Stimulated activated effector memory CD8-positive, alpha-beta T cell treated with anti-CD3 and anti-CD28 coated beads, Interleukin-12 subunit alpha, Interleukin-12 subunit beta, amount 100 ng/mL, for 72 hours (primary cell): ENCODE measurements around the gene CCDC87.
"Not testable (repeated sequence)": the region's sequence is repeated elsewhere in the genome, so short reads cannot be mapped to it uniquely, and the experiment has no call there.

Source experiments
- ATAC-seq: fragments of 150-1000 bp; cut with Tn5 transposase; 2 replicates; pipeline ENCODE4 v1.10.0; 2021
- DNase-seq, 2 donors: peaks; one replicate each; pipeline ENCODE4 v3.0.0; 2021 to 2022; ENCODE audit warnings: low spot score in 2 of 2
- H3K27ac Mint-ChIP-seq: one replicate; pipeline ENCODE4 v1.8.0; 2022; ENCODE audit warnings: mild to moderate bottlenecking, mixed read lengths
- H3K36me3 Mint-ChIP-seq: one replicate; pipeline ENCODE4 v1.8.0; 2022; ENCODE audit warnings: mild to moderate bottlenecking, mixed read lengths
- H3K4me1 Mint-ChIP-seq: one replicate; pipeline ENCODE4 v1.8.0; 2022; ENCODE audit warnings: mixed read lengths
- H3K4me3 Mint-ChIP-seq: one replicate; pipeline ENCODE4 v1.8.0; 2022; ENCODE audit warnings: mild to moderate bottlenecking, mixed read lengths
- H3K9me3 Mint-ChIP-seq: one replicate; pipeline ENCODE4 v1.8.0; 2022; ENCODE audit warnings: mixed read lengths

Gene CCDC87, protein sequence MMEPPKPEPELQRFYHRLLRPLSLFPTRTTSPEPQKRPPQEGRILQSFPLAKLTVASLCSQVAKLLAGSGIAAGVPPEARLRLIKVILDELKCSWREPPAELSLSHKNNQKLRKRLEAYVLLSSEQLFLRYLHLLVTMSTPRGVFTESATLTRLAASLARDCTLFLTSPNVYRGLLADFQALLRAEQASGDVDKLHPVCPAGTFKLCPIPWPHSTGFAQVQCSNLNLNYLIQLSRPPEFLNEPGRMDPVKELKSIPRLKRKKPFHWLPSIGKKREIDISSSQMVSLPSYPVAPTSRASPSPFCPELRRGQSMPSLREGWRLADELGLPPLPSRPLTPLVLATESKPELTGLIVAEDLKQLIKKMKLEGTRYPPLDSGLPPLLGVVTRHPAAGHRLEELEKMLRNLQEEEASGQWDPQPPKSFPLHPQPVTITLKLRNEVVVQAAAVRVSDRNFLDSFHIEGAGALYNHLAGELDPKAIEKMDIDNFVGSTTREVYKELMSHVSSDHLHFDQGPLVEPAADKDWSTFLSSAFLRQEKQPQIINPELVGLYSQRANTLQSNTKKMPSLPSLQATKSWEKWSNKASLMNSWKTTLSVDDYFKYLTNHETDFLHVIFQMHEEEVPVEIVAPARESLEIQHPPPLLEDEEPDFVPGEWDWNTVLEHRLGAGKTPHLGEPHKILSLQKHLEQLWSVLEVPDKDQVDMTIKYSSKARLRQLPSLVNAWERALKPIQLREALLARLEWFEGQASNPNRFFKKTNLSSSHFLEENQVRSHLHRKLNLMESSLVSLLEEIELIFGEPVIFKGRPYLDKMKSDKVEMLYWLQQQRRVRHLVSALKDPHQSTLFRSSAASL

DNA sequence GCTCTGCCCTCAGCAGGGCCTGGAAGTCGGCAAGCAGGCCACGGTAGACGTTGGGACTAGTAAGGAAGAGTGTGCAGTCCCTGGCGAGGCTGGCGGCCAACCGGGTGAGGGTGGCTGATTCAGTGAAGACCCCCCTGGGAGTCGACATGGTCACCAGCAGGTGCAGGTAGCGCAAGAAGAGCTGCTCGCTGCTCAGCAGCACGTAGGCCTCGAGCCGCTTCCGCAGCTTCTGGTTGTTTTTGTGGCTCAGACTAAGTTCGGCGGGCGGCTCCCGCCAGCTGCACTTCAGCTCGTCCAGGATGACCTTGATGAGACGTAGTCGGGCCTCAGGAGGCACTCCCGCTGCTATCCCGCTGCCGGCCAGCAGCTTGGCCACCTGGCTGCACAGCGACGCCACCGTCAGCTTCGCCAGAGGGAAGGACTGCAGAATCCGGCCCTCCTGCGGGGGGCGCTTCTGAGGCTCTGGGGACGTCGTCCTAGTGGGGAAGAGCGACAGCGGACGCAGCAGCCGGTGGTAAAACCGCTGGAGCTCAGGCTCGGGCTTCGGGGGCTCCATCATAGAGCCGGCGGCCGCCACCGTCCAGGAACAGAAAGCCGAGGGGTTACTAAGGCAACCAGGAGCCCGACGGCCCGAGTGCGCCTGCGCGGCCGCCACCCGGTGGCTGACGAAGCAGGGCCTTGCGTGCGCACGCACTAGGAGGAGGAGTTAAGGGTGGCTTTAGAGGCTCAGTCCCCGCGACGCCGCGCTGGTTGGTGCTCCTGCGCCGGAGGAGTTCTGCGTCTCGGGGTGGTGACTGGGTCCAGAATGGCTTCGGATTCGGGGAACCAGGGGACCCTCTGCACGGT, at the start of gene CCDC87, which contains the start of gene CCS:
Gene CCDC87 (minus strand): TSS at position 607 of the 846 bp plus-strand sequence. CDS start 48 bp downstream, at position 559.
Gene CCS (plus strand): TSS at position 729 of the 846 bp plus-strand sequence. CDS start 77 bp downstream, at position 806.
- DNase-seq (peak; percentile 95 to 98), ATAC-seq (peak; percentile 97)
- Mint-ChIP-seq H3K4me1 (peaks cover 37% of the 10 kb centered on the region), H3K36me3 (peaks cover 10% of the 10 kb centered on the region), H3K9me3 (no peaks in the 10 kb centered on the region), H3K4me3 (peak within 1 kb of the TSS; percentile 98), H3K27ac (peak within 1 kb of the TSS; percentile 97)

DNA sequence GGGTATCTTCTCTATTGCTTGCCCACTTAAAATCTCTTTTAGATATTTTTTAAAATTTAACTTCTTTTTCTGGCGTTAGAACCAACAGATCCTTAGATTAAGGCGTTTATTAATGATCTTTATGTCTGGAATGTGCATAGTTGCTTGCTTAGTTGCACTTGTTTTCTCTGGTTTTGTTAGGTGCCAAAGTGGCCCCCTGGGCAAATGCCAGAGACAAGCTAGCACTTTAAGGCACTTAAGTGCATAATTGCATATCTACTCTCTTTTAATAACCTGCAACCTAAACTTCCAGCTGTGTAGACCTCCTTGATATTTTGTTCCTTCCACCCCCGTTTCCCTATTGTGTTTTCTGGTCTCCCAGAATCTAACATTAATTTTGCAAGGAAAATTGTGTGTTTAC, 49.0 kb upstream of the CCDC87 start:
- Mint-ChIP-seq H3K4me1 (peaks cover 89% of the 10 kb centered on the region), H3K9me3 (no peaks in the 10 kb centered on the region), H3K27ac (peak overlapping the region; percentile 98), H3K4me3 (peak overlapping the region; percentile 95), H3K36me3 (peaks cover 100% of the 10 kb centered on the region)
- DNase-seq (no peak), ATAC-seq (no peak)

DNA sequence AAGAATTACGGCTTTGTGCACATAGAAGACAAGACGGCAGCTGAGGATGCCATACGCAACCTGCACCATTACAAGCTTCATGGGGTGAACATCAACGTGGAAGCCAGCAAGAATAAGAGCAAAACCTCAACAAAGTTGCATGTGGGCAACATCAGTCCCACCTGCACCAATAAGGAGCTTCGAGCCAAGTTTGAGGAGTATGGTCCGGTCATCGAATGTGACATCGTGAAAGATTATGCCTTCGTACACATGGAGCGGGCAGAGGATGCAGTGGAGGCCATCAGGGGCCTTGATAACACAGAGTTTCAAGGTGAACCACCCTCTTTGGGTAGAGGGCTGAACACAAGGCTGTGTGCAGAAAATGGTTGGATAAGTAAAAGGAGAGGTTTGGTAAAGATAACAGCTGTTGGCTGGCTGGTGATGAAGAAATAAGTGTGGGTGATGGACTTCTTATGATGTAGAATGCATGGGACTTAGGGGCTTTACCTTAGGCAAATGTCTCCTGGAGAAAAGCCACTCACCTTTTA, 47.0 kb upstream of the CCDC87 start:
- peaks cover 100% of the 10 kb centered on the region for H3K36me3 Mint-ChIP-seq
- not testable (repeated sequence) for H3K9me3 Mint-ChIP-seq, ATAC-seq, DNase-seq
- H3K4me1 Mint-ChIP-seq, result peaks cover 71% of the 10 kb centered on the region
- peak overlapping the region; percentile 95 for H3K4me3 Mint-ChIP-seq
- peak overlapping the region; percentile 98 for H3K27ac Mint-ChIP-seq

DNA sequence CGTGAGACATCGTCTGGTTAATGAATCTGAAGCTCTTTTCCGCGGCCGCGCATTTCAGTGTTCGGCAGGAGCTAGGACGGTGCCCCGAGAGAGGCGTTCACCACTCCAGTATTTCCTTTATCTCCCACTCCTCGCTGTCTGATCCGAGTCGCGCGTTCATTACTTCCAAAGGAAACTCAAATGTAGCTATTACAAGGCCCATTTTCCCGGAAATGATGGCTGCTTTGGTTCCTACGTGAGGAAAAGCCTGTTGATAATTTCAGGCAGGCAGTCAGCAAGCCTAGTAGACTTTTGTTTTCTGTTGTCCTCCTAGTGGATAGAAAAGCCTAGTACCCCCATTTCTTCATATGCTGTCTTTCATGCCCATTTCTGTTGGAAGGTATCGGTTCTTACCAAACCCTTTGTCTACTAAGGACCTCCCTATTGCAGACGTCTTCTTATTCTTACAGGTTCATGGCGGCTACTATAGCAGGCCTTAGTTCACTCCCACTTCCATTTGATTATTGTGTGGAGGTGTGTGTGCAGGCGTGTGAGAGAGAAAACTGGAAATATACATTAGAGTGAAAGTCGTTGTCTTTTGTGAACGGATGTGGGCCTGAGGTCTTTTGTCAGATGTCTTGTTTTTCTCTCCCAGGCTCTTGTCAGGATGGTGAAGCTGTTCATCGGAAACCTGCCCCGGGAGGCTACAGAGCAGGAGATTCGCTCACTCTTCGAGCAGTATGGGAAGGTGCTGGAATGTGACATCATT, 46.4 kb upstream of the CCDC87 start:
- H3K9me3 Mint-ChIP-seq, result no peaks in the 10 kb centered on the region
- no peak for ATAC-seq
- H3K4me3 Mint-ChIP-seq, result peak overlapping the region; percentile 95
- DNase-seq, result peak; percentile 9 to 53
- peaks cover 100% of the 10 kb centered on the region for H3K36me3 Mint-ChIP-seq
- peaks cover 70% of the 10 kb centered on the region for H3K4me1 Mint-ChIP-seq
- H3K27ac Mint-ChIP-seq, result peak overlapping the region; percentile 98

DNA sequence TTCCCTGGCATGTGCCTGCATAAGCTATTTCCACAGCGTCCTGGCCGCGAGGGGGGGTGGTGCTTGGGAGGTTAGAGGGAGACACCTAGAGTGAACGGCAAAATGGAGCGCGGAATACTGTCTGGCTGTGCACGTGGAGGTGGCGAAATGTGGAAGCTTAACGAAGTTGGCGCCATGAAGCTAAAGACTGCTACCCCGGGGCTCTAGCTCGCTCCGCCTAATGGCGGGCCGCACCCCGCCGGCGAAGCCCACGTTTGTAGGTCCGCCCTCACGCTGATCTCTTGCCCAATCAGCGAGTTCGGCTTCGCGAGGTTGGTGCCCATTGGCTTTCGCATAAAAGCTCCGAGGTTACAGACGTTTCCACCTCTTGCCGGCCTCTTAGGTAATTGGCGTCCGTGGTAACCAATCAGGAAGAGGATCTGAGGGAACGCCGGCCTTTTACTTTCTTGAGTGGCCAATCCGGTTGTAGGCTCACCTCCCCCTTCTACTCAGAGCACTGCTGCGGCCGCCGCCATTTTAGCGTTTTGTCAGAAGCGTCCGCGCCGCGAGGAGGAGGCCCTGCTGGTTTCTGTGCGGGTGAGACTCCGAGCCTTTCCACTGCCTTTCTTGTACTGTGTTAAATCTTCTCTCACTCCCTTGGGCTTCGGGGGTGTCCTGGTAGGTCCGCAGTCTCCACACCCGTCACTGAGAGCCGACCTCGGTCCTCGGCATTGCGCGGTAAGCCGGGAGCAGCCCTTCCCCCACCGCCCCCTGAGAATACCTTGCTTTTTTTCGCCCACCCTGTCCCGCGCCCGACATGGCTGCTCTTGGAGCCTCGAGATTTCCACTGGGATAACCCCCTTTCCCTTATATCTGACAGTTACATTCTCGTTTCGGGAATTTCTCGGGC, 45.6 kb upstream of the CCDC87 start, which contains the start of gene RBM4:
Gene RBM4 (plus strand): TSS at position 527 of the 889 bp plus-strand sequence. CDS start 1,009 bp downstream, outside the sequence.
- H3K4me3 Mint-ChIP-seq, result peak within 1 kb of the TSS; percentile 95
- H3K27ac Mint-ChIP-seq, result peak within 1 kb of the TSS; percentile 98
- peaks cover 62% of the 10 kb centered on the region for H3K4me1 Mint-ChIP-seq
- no peaks in the 10 kb centered on the region for H3K9me3 Mint-ChIP-seq
- DNase-seq (peak; percentile 83 to 96), ATAC-seq (peak; percentile 97)
- peaks cover 100% of the 10 kb centered on the region for H3K36me3 Mint-ChIP-seq

DNA sequence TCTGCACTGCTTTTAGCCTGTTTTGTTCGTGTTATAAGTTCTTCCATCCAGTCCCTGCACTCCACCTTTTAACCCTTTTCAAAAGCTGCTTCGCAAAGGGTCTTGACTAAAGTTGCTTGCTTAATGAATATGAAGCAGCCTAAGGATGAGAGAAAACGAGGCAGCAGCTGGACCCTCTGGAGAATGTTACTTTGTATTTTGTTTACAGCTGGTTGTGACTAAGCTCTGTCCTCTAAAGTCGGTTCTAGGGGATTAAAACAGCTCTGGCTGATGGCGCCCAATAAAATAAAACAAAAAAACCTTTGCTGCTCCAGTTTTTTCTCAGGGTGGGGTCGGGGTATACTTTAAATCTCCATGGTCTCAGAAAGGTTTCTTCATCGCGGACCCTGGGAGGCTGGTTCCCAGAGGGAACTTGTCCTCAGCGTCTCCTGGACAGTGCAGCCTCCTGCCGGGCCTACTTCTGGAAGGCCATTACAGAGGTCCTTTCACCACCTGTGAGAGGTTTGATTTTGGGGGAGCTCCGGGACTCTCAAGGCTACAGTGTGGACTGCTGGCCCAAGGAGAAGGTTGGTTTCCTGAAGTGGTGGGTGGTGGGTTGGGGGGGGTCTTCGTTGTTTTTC, 44.8 kb upstream of the CCDC87 start:
- Mint-ChIP-seq H3K27ac (peak overlapping the region; percentile 98), H3K36me3 (peaks cover 100% of the 10 kb centered on the region)
- peak in 1 of 2 donors; percentile 10 for DNase-seq

DNA sequence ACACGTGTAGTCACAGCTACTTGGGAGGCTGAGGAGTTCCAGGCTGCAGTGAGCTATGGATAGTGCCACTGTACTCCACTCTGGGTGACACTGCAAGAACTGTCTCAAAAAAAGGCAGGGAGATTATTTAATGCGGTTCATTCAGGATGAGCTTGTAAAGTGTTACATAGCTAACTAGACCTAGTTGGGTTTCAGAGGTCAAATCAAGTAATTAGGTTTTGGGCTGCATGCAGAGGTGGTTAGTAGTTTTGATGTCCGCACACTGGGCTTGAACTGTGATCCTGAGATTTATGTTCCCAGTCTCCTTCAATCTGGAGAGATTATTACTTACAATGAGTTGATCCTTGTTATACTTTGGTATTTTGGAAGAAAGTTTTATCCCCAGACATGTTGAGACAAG, 43.5 kb upstream of the CCDC87 start:
- Mint-ChIP-seq H3K4me3 (peak overlapping the region; percentile 95), H3K4me1 (peaks cover 50% of the 10 kb centered on the region), H3K36me3 (peaks cover 100% of the 10 kb centered on the region), H3K27ac (no peak overlapping the region), H3K9me3 (no peaks in the 10 kb centered on the region)
- DNase-seq (no peak), ATAC-seq (no peak)

More for the DNA sequence above, 44.8 kb upstream of the CCDC87 start:
- Mint-ChIP-seq H3K4me1 (peaks cover 55% of the 10 kb centered on the region), H3K4me3 (peak overlapping the region; percentile 95), H3K9me3 (no peaks in the 10 kb centered on the region)
- ATAC-seq, result no peak

DNA sequence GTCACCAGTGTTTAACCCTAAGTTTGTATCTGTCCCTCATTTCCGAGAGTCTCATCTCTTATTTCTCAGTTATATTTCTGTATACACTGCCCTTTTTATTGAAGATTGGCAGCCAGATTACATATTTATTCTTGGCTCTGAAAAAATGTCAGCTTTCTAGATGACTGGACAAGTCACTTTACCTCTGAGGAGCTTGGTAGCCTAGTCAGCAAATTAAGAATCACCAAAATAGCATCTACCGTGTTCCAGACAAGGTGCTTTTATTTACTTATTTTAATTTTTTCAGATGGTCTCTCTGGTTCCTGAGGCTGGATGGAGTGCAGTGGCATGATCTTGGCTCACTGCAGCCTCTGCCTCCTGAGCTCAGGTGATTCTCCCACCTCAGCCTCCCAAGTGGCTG, 40.1 kb upstream of the CCDC87 start:
- peaks cover 100% of the 10 kb centered on the region for H3K36me3 Mint-ChIP-seq
- no peak overlapping the region for H3K27ac Mint-ChIP-seq
- peaks cover 40% of the 10 kb centered on the region for H3K4me1 Mint-ChIP-seq
- no peak overlapping the region for H3K4me3 Mint-ChIP-seq
- H3K9me3 Mint-ChIP-seq, result no peaks in the 10 kb centered on the region
- DNase-seq (no peak), ATAC-seq (no peak)

DNA sequence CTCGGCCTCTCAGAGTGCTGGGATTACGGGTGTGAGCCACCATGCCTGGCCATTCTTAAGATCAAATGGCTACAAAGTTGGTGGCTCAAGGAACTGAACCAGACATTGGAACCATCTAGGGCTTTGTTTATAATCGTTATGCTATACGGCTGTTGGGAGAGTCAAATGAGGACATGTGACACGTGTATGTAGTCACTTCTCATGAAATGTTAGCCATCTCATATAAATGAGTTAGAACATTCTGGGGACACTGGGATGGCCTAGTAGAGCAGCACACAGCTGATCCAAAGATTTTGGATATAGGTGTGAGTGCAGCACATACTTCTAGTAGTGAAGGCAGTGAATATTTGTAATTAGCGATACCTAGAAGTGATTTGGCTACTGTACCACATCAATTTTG, 39.0 kb upstream of the CCDC87 start:
- Mint-ChIP-seq H3K9me3 (no peaks in the 10 kb centered on the region), H3K36me3 (peaks cover 100% of the 10 kb centered on the region), H3K4me1 (peaks cover 36% of the 10 kb centered on the region), H3K4me3 (no peak overlapping the region), H3K27ac (peak overlapping the region; percentile 59)
- DNase-seq (no peak), ATAC-seq (no peak)

DNA sequence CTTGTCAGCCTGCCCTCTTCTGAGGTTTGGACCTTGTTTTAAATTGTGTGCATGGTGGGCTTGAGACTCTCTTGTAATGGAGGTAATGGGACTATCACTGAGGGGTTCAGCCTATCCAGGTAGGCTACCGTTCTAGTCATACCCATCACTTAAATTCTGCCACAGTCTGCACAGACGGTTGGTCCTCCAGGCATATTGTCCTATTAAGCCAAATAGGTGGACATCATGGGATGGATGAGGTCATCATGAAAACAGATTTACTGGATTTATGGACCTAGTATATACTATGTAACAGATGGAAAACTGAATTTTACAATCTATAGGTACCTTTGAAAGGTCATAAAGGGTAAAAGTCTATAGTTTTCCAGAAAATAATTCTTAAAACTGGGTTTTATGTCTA, 36.5 kb upstream of the CCDC87 start:
- Mint-ChIP-seq H3K4me1 (peaks cover 51% of the 10 kb centered on the region), H3K27ac (peak overlapping the region; percentile 83), H3K4me3 (no peak overlapping the region), H3K9me3 (no peaks in the 10 kb centered on the region), H3K36me3 (peaks cover 100% of the 10 kb centered on the region)
- DNase-seq (no peak), ATAC-seq (no peak)

DNA sequence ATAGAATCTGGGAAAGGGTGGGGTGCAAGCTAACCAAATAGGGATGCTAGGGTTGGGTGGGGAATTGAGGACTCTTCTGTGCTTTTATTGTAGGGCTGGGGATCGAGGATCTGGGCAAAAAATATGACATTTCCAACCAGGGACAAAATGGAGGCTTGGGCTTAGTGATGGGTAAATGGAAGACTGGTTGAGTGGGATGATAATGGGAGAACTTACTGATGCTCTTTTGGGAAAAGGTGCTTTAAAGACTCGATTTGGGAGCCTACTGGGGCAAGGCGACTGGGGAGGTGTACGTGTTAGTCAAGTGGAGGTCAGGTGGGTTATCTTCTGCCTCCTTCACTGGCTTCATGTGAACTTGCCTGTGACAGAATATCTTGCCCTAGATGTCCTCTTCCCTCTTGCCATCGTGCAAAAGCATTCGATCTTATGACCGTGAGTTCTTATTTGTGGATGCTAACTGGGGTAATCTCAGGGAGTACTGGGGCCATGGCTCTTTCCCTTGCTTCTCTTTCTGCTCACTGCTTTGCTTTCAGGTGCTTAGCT, 35.3 kb upstream of the CCDC87 start:
- H3K36me3 Mint-ChIP-seq, result peaks cover 100% of the 10 kb centered on the region
- H3K4me1 Mint-ChIP-seq, result peaks cover 60% of the 10 kb centered on the region
- DNase-seq (no peak), ATAC-seq (no peak)
- no peaks in the 10 kb centered on the region for H3K9me3 Mint-ChIP-seq
- H3K27ac Mint-ChIP-seq, result peak overlapping the region; percentile 83
- H3K4me3 Mint-ChIP-seq, result no peak overlapping the region

DNA sequence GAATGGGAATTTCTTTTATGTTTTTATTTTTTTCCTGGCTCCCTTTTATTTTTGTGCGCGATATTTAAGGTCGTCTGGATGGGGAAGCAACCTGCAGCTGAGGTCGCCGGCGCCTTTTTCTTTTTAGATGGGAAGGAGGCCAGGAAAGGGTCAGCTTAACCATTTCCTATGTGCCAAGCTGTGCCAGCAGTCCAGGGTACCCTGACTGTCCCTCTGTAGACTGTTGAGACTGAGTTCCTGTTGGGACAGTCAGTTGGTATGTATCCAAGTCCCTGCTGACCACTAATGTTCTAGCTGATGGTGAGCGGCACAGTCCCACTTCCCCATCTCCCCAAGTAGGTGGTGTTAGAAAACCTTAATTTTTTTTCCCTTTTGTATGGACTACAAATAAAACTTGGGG, 34.1 kb upstream of the CCDC87 start:
- Mint-ChIP-seq H3K9me3 (no peaks in the 10 kb centered on the region), H3K4me1 (peaks cover 69% of the 10 kb centered on the region), H3K4me3 (no peak overlapping the region), H3K36me3 (peaks cover 100% of the 10 kb centered on the region), H3K27ac (peak overlapping the region; percentile 7)
- DNase-seq (no peak), ATAC-seq (no peak)
